HG02642 (cell line): ENCODE measurements around the gene CLUH.

ENCODE experiments used
- ATAC-seq: cut with Tn5 transposase; IDR thresholded peaks from one replicate; pipeline ENCODE4 v1.9.1; 2021; ENCODE audit warnings: mild to moderate bottlenecking; ENCODE audit not compliant: unreplicated experiment, poor library complexity

Gene CLUH

GRCh38 chr17:2647957-2648356 lies 63.6 kb downstream of the CLUH start:
- ATAC-seq, result no peak

- no peak for ATAC-seq
These were observed 66.6 kb downstream of the CLUH start for GRCh38 chr17:2644971-2645370.
